ENCODE results near the gene SMYD3. TPM values are rescaled to one million over a fixed set of nuclear protein-coding genes. Genes with fewer than 3 reads are reported as not detected.

SMYD3 gene
- total and polyA plus RNA-seq, 2 of the 4 experiments (the other 2 are of a cell fraction), result 26.5 to 37.6 TPM

- Histone ChIP-seq H2BK15ac (ENCODE audit: low read depth, low read length) (no peak overlapping the region), H3K4ac (ENCODE audit: low read depth, low read length) (no peak overlapping the region), H4K91ac (ENCODE audit: insufficient read depth, low read depth, low read length) (no peak overlapping the region), H2BK20ac (ENCODE audit: low read depth, low read length) (no peak overlapping the region), H2AFZ (replicated peaks; ENCODE audit: low read length, poor library complexity) (no peak overlapping the region), H3K9me1 (ENCODE audit: insufficient read depth, low read length) (0 out of 2 replicates have a peak, but pooled peaks cover 3% of the 10 kb centered on the region), H3K4me2 (ENCODE audit: low read depth, low read length) (no peak overlapping the region), H2BK5ac (ENCODE audit: low read depth, low read length, poor library complexity, severe bottlenecking) (no peak overlapping the region), H3K9ac (ENCODE audit: low read depth, low read length) (no peak overlapping the region), H2AK9ac (replicated peaks; ENCODE audit: low read depth, low read length, poor library complexity) (no peak overlapping the region), H4K20me1 (ENCODE audit: insufficient read depth, low read length) (no peaks in the 10 kb centered on the region), H3K4me1 (ENCODE audit: control insufficient read depth, insufficient read depth, low read length) (peaks cover 2% of the 10 kb centered on the region), H2BK120ac (ENCODE audit: low read depth, low read length) (no peak overlapping the region), H3K27ac (ENCODE audit: insufficient read depth, low read length) (no peak overlapping the region), H3K27me3 (ENCODE audit: control insufficient read depth, insufficient read depth, low read length) (no peaks in the 10 kb centered on the region), H4K8ac (ENCODE audit: low read depth in 2 of 2, low read length in 2 of 2) (no peak overlapping the region), H3K9me3 (ENCODE audit: control insufficient read depth, insufficient read depth, low read length) (no peaks in the 10 kb centered on the region), H3K56ac (ENCODE audit: extremely low read depth, insufficient read depth, low read length) (no peak overlapping the region), H3K18ac (ENCODE audit: low read depth, low read length) (no peak overlapping the region), H3K23ac (ENCODE audit: low read depth, low read length) (no peak overlapping the region), H3K4me3 (ENCODE audit: insufficient read depth, low read depth, low read length) (no peak overlapping the region), H3K14ac (replicated peaks; ENCODE audit: low read depth, low read length) (no peak overlapping the region; the same call in 1 of the 2 replicates), H2AK5ac (ENCODE audit: low read depth, low read length) (no peak overlapping the region), H3K36me3 (ENCODE audit: control insufficient read depth, insufficient read depth, low read length) (no peaks in the 10 kb centered on the region), H4K5ac (ENCODE audit: low read depth, low read length) (no peak overlapping the region), H3K79me1 (ENCODE audit: low read depth in 1 of 2, low read length in 2 of 2) (peaks cover 21% of the 10 kb centered on the region in 2 experiments; a peak in 3 of 4 replicates)
- dilution Hi-C loops (cut with HindIII; ENCODE audit: low sequenced_read_pairs, unreplicated experiment), result no loop called here
- TF ChIP-seq CEBPB (IDR thresholded peaks at IDR 0.05; ENCODE audit: low read depth, low read length) (no peak), SMC3 (IDR thresholded peaks at IDR 0.05; ENCODE audit: low read depth, low read length) (peak; percentile 70), ELK1 (IDR thresholded peaks at IDR 0.05; ENCODE audit: borderline replicate concordance, low read depth, low read length) (no peak), CTCF (conservative IDR thresholded peaks at IDR 0.05; ENCODE audit: low read depth, low read length) (peak; percentile 82), MAZ (IDR thresholded peaks at IDR 0.05; ENCODE audit: borderline replicate concordance, low read depth, low read length) (no peak), POLR2A (IDR thresholded peaks at IDR 0.05; ENCODE audit: low read depth, low read length) (no peak), BHLHE40 (IDR thresholded peaks at IDR 0.05; ENCODE audit: low read depth, low read length) (no peak), MAFK (IDR thresholded peaks at IDR 0.05; ENCODE audit: low read depth, low read length) (no peak), RAD21 (IDR thresholded peaks at IDR 0.05; ENCODE audit: low read length) (peak; percentile 87), MXI1 (IDR thresholded peaks at IDR 0.05; ENCODE audit: borderline replicate concordance, low read depth, low read length) (no peak)
- in situ Hi-C loops (cut with MboI; ENCODE audit: low sequenced_read_pairs), result loop anchor here (10.0 kb wide), 3 partner anchors 336 to 1296 kb away; partner anchors contain the start of gene KIF26B
- POLR2A ChIA-PET (ENCODE audit: unreplicated experiment), result no interaction called here
- no CpG with 5 or more reads among the region's 6 CpGs for WGBS, 2 experiments (ENCODE audit: extremely low coverage in 2 of 2, insufficient read length in 1 of 2)
- intact Hi-C loops (cut with micrococcal nuclease), result loop anchor here (1.0 to 2.0 kb wide), 3 partner anchors 438 to 1297 kb away; no protein-coding TSS in a partner anchor
- no TSS peak for BruUV-seq (replicated peaks)
- CTCF ChIA-PET, result interaction anchor here (0.7 to 1.2 kb wide), 6 partner anchors 15 to 1298 kb away, joined by 3 to 4 read pairs (median 3); no protein-coding TSS in a partner anchor
- peak; percentile 35 for DNase-seq
- ATAC-seq (ENCODE audit: low read depth), result peak; percentile 61
These were observed 56.3 kb downstream of the SMYD3 start for GRCh38 chr1:246450611-246451251.
